Glutamatergic neuron (in vitro differentiated cells): ENCODE data around the gene FAM118A. TPM values are rescaled to one million over a fixed set of nuclear protein-coding genes. Genes with fewer than 3 reads are reported as not detected.
"Not testable (repeated sequence)": the region's sequence is repeated elsewhere in the genome, so short reads cannot be mapped to it uniquely, and the experiment has no call there.

ENCODE experiments used
- DNase-seq: peaks from one replicate; pipeline ENCODE4 v3.0.0; 2022
- H3K27ac Mint-ChIP-seq: one replicate; pipeline ENCODE4 v1.8.0; 2020; ENCODE audit warnings: mild to moderate bottlenecking, mixed read lengths, inconsistent platforms; ENCODE audit not compliant: unreplicated experiment
- H3K27me3 Mint-ChIP-seq: one replicate; pipeline ENCODE4 v1.8.0; 2020; ENCODE audit warnings: mild to moderate bottlenecking, moderate library complexity, mixed read lengths, inconsistent platforms; ENCODE audit not compliant: unreplicated experiment
- H3K36me3 Mint-ChIP-seq: one replicate; pipeline ENCODE4 v1.8.0; 2020; ENCODE audit warnings: mild to moderate bottlenecking, mixed read lengths, inconsistent platforms; ENCODE audit not compliant: unreplicated experiment
- H3K4me1 Mint-ChIP-seq: one replicate; pipeline ENCODE4 v1.8.0; 2020; ENCODE audit warnings: mild to moderate bottlenecking, low read depth, mixed read lengths, inconsistent platforms; ENCODE audit not compliant: unreplicated experiment
- H3K4me3 Mint-ChIP-seq: one replicate; pipeline ENCODE4 v1.8.0; 2020; ENCODE audit warnings: mild to moderate bottlenecking, mixed read lengths, inconsistent platforms; ENCODE audit not compliant: unreplicated experiment
- H3K9me3 Mint-ChIP-seq: one replicate; pipeline ENCODE4 v1.8.0; 2020; ENCODE audit warnings: mild to moderate bottlenecking, moderate library complexity, mixed read lengths, inconsistent platforms; ENCODE audit not compliant: unreplicated experiment
- total RNA-seq: library from RNA; stranded (reverse); fragmentation: NEBNext Ultra II Directional; extraction: Animal tissue kit (Norgen Biotek cat#: 25700); gene quantifications from one replicate; pipeline ENCODE4 v1.2.1, GENCODE V29; 2021; ENCODE audit not compliant: unreplicated experiment
- TF ChIP-seq, protein P1 (sequence below): fragments of 200-600 bp; sonication (generic); IDR thresholded peaks from one replicate; pipeline ENCODE4 v1.5.0; 2021; ENCODE audit not compliant: partially characterized antibody, unreplicated experiment

Gene FAM118A
- total RNA-seq, 1 donor from 2014 or later, result 28.0 TPM

GRCh38 chr22:45322873-45323525 is 13.3 kb downstream of the FAM118A start:
- Mint-ChIP-seq H3K27me3 (peaks cover 8% of the 10 kb centered on the region), H3K36me3 (peaks cover 14% of the 10 kb centered on the region), H3K4me1 (peaks cover 15% of the 10 kb centered on the region), H3K27ac (no peak overlapping the region), H3K4me3 (no peak overlapping the region), H3K9me3 (peaks cover 2% of the 10 kb centered on the region)
- TF ChIP-seq, protein P1, sequence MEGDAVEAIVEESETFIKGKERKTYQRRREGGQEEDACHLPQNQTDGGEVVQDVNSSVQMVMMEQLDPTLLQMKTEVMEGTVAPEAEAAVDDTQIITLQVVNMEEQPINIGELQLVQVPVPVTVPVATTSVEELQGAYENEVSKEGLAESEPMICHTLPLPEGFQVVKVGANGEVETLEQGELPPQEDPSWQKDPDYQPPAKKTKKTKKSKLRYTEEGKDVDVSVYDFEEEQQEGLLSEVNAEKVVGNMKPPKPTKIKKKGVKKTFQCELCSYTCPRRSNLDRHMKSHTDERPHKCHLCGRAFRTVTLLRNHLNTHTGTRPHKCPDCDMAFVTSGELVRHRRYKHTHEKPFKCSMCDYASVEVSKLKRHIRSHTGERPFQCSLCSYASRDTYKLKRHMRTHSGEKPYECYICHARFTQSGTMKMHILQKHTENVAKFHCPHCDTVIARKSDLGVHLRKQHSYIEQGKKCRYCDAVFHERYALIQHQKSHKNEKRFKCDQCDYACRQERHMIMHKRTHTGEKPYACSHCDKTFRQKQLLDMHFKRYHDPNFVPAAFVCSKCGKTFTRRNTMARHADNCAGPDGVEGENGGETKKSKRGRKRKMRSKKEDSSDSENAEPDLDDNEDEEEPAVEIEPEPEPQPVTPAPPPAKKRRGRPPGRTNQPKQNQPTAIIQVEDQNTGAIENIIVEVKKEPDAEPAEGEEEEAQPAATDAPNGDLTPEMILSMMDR, result no peak
- no peak for DNase-seq

- H3K27ac Mint-ChIP-seq, result peak overlapping the region; percentile 48
- H3K4me1 Mint-ChIP-seq, result peaks cover 10% of the 10 kb centered on the region
- TF ChIP-seq, protein P1, result no peak
- peaks cover 8% of the 10 kb centered on the region for H3K27me3 Mint-ChIP-seq
- H3K36me3 Mint-ChIP-seq, result peaks cover 14% of the 10 kb centered on the region
- no peak overlapping the region for H3K4me3 Mint-ChIP-seq
- DNase-seq, result no peak
- H3K9me3 Mint-ChIP-seq, result peaks cover 2% of the 10 kb centered on the region
Measured at GRCh38 chr22:45323695-45324094, 14.0 kb downstream of the FAM118A start.

DNA sequence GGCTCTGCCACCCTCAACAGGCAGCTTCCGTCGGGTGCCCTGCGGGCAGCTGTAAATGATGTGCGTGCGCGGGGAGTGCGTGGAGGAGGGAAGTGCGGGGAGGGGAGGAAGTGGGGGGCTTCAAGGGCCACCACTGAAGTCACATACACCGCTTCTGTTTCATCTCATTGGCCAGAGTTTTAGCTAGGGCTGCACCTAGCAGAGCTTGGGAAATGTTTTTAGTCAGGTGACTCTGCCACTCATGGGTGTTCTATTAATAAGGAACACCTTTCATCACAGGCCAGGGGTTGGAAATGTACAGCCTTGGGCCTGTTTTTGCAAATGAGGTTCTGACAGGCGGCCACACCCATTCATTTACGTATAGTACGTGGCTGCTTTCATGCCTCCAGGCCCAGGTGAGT is 14.6 kb downstream of the FAM118A start:
- peaks cover 6% of the 10 kb centered on the region for H3K9me3 Mint-ChIP-seq

GRCh38 chr22:45328261-45328660 is 18.5 kb downstream of the FAM118A start:
- peaks cover 16% of the 10 kb centered on the region for H3K9me3 Mint-ChIP-seq
- H3K27ac Mint-ChIP-seq, result peak overlapping the region; percentile 98
- peaks cover 14% of the 10 kb centered on the region for H3K4me1 Mint-ChIP-seq
- DNase-seq, H3K4me3 Mint-ChIP-seq: not testable (repeated sequence)
- peaks cover 15% of the 10 kb centered on the region for H3K27me3 Mint-ChIP-seq
- H3K36me3 Mint-ChIP-seq, result peaks cover 14% of the 10 kb centered on the region

More for the DNA sequence above, 14.6 kb downstream of the FAM118A start:
- H3K27me3 Mint-ChIP-seq, result peaks cover 8% of the 10 kb centered on the region
- peaks cover 11% of the 10 kb centered on the region for H3K4me1 Mint-ChIP-seq
- TF ChIP-seq, protein P1, result no peak
- DNase-seq, result no peak
- H3K4me3 Mint-ChIP-seq, result no peak overlapping the region
- no peak overlapping the region for H3K27ac Mint-ChIP-seq
- H3K36me3 Mint-ChIP-seq, result peaks cover 14% of the 10 kb centered on the region

- peaks cover 11% of the 10 kb centered on the region for H3K27me3 Mint-ChIP-seq
- peak; percentile 44 for DNase-seq
- peaks cover 7% of the 10 kb centered on the region for H3K36me3 Mint-ChIP-seq
- H3K27ac Mint-ChIP-seq, result peak overlapping the region; percentile 98
- TF ChIP-seq, protein P1, result no peak
- H3K9me3 Mint-ChIP-seq, result peaks cover 16% of the 10 kb centered on the region
- peak overlapping the region; percentile 57 for H3K4me3 Mint-ChIP-seq
- peaks cover 14% of the 10 kb centered on the region for H3K4me1 Mint-ChIP-seq
Measured at GRCh38 chr22:45328822-45329529, 19.2 kb downstream of the FAM118A start.
